ENCODE measurements around the gene KLF15.

The KLF15 gene

DNA sequence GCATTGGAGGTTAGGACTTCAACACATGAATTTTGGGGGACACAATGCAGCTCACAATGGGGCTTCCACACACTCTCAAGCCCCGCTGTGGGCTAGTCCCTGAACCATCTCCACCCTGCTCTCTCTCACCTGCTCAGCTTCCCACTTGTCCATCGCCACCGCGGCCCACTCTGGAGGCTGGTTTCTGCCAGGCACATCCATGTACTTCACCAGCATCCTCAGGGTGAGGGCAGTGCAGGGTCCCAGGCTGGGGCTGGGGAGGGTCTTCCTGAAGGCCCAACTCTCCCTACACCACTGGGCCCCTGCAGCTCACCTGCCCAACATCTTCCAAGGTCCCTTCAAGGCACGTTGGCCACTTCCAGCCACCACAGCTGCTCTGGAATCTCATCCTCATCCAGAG lies 46.4 kb downstream of the KLF15 start:
- TF ChIP-seq PAX5 (IDR thresholded peaks at IDR 0.05; ENCODE audit: insufficient read depth, low read length, severe bottlenecking) (no peak), POLR2AphosphoS5 (IDR thresholded peaks at IDR 0.05; ENCODE audit: low read depth, low read length) (no peak), POU2F2 (IDR thresholded peaks at IDR 0.05; ENCODE audit: low read depth, low read length) (no peak), SPI1 (IDR thresholded peaks at IDR 0.05; ENCODE audit: low read depth, low read length) (no peak), POLR2A (IDR thresholded peaks at IDR 0.05; ENCODE audit: low read depth, low read length) (no peak), TAF1 (IDR thresholded peaks at IDR 0.05; ENCODE audit: low read depth, low read length) (no peak)
- DNase-seq (ENCODE audit: insufficient read length, low spot score) (no peak), FAIRE-seq (no peak)

DNA sequence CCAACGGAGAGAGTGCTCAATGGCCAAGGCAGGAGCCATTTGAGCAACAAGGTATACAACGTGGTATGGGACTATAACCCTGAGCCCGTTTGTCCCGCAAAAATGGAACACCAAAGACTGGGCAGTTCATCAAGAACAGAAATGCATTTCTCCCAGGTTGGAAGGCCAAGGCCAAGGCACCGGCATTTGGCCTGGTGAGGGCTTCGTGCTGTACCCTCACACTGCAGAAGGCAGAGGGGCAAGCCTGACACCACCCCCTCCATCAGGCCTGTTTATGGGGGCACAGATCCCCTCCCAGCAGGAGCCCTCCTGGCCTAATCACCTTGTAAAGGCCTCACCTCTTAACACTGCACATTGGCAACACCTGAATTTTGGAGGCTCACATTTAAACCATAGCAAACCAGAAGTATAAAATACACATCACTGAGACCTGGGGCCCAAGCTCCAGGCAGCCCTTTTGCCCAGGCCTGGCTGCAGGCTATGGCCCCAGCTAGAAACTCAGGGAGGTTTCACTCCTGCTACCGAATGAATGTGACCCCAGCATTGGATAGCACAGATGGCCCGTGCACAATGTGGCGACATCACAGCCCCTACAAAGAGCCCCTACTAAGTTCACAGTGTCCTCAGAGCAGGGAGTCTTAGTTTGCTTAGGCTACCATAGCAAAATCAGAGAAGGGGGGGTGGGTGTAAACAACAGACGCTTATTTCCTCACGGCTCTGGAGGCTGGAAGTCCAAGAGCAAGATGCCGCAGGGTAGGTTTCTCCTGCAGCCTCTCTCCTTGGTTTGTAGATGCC lies 47.1 kb downstream of the KLF15 start:
- TF ChIP-seq POLR2A (IDR thresholded peaks at IDR 0.05; ENCODE audit: low read depth, low read length) (no peak), TAF1 (IDR thresholded peaks at IDR 0.05; ENCODE audit: low read depth, low read length) (no peak), SPI1 (IDR thresholded peaks at IDR 0.05; ENCODE audit: low read depth, low read length) (no peak), POU2F2 (IDR thresholded peaks at IDR 0.05; ENCODE audit: low read depth, low read length) (no peak), PAX5 (IDR thresholded peaks at IDR 0.05; ENCODE audit: insufficient read depth, low read length, severe bottlenecking) (no peak), POLR2AphosphoS5 (IDR thresholded peaks at IDR 0.05; ENCODE audit: low read depth, low read length) (no peak)
- FAIRE-seq = no peak
- DNase-seq (ENCODE audit: insufficient read length, low spot score) = no peak

DNA sequence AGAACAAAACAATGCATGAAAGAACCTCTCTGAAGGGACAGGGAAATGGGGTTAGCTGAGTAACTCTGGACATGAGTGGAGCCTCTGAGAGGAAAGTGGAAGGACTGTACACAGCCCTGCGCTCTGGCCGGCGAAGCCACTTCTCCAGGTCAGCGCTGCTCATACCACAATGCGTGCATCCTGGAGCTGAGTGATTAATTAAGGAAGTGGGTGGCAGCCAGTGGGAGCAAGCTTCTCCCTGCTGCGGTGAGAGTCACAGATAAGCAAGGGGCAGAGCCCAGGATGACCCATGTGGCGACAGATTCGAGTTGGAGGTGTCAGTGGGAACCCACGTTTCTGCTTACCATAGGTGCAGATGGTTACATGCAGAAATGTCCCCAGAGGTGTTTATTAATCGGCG lies 48.0 kb downstream of the KLF15 start:
- DNase-seq (ENCODE audit: insufficient read length, low spot score) (no peak), FAIRE-seq (no peak)
- TF ChIP-seq TAF1 (IDR thresholded peaks at IDR 0.05; ENCODE audit: low read depth, low read length) = no peak
- TF ChIP-seq POU2F2 (IDR thresholded peaks at IDR 0.05; ENCODE audit: low read depth, low read length) = no peak
- TF ChIP-seq POLR2AphosphoS5 (IDR thresholded peaks at IDR 0.05; ENCODE audit: low read depth, low read length) = no peak
- TF ChIP-seq POLR2A (IDR thresholded peaks at IDR 0.05; ENCODE audit: low read depth, low read length) = no peak
- TF ChIP-seq PAX5 (IDR thresholded peaks at IDR 0.05; ENCODE audit: insufficient read depth, low read length, severe bottlenecking) = no peak
- TF ChIP-seq SPI1 (IDR thresholded peaks at IDR 0.05; ENCODE audit: low read depth, low read length) = no peak

DNA sequence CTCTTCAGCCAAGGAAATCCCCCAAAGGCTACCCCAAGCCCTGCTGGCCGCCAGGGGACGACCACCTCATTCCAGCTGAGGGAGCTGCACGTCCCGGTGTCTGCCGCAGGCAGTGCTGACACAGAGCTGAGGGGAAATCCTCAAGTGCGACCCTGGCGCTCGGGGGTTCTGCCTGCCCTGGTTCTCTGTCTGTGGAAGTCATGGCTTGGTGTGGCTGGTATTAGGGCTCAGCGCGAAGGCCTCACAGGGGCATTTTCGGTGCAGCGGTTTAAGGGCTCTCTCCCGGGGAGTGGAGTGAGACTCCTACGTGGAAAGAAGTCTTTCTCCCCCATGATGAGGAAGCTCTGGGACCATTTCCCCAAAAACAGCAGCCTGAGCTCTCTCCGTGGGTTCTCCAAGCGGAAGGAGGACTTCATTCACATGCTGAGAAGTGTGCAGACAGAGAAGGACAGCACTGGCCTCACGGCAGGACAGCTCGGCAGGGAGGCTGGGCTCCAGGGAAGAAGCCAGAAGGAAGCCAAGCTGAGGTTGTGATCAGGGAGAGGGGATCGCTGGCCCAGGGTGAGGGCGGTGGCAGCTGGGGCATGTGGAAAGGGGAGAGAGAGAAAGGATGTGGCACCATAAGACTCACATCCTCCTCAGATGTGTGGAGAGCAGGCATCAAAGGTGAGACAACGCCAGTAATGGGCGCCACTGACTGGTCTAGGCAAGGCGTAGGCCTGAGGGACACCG lies 48.6 kb downstream of the KLF15 start:
- no peak for FAIRE-seq
- no peak for DNase-seq (ENCODE audit: insufficient read length, low spot score)
- TF ChIP-seq SPI1 (IDR thresholded peaks at IDR 0.05; ENCODE audit: low read depth, low read length) = no peak
- TF ChIP-seq POLR2AphosphoS5 (IDR thresholded peaks at IDR 0.05; ENCODE audit: low read depth, low read length) = no peak
- no peak for TF ChIP-seq POLR2A (IDR thresholded peaks at IDR 0.05; ENCODE audit: low read depth, low read length)
- TF ChIP-seq PAX5 (IDR thresholded peaks at IDR 0.05; ENCODE audit: insufficient read depth, low read length, severe bottlenecking) = no peak
- no peak for TF ChIP-seq TAF1 (IDR thresholded peaks at IDR 0.05; ENCODE audit: low read depth, low read length)
- no peak for TF ChIP-seq POU2F2 (IDR thresholded peaks at IDR 0.05; ENCODE audit: low read depth, low read length)

DNA sequence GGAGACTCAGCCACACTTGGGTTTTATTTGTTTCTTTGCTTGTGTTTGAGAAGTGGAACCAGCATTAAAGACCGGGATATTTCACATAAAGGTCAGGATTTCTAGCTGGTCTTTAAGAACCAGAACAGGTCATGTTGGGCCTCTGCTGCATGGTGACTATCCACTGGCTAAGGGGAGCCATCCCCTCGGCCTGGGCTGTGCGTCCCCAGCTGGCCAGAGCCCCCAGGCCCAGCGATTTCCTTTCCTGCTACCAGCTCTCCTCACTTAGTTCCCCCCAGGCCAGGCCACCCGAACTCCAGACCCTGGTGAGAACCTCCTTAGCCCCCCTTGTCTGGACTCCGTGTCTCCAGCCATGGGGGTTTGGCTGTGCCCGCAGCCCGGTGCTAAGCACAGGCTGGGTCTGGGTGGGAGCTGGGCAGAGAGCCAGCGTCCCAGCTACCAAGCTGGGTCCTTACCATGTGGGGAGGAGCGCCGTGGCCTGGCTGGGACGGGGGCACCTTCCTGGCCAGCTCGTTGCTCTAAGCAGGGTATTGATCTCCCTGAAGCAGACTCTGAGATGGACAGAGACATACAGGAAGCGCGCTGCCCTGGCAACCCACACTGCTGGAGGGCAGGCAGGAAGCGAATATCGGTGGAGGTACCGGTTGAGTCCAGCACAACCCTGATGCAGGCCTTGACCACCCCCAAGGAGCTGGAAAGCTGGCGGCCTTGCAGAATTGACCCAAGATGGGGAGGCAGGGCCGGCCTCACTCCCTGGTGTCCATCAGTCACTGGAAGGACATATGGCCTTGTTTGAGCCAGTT lies 49.4 kb downstream of the KLF15 start:
- no peak for DNase-seq (ENCODE audit: insufficient read length, low spot score)
- no peak for FAIRE-seq
- TF ChIP-seq POLR2AphosphoS5 (IDR thresholded peaks at IDR 0.05; ENCODE audit: low read depth, low read length) (no peak), POU2F2 (IDR thresholded peaks at IDR 0.05; ENCODE audit: low read depth, low read length) (no peak), SPI1 (IDR thresholded peaks at IDR 0.05; ENCODE audit: low read depth, low read length) (no peak), TAF1 (IDR thresholded peaks at IDR 0.05; ENCODE audit: low read depth, low read length) (no peak), PAX5 (IDR thresholded peaks at IDR 0.05; ENCODE audit: insufficient read depth, low read length, severe bottlenecking) (no peak), POLR2A (IDR thresholded peaks at IDR 0.05; ENCODE audit: low read depth, low read length) (no peak)

DNA sequence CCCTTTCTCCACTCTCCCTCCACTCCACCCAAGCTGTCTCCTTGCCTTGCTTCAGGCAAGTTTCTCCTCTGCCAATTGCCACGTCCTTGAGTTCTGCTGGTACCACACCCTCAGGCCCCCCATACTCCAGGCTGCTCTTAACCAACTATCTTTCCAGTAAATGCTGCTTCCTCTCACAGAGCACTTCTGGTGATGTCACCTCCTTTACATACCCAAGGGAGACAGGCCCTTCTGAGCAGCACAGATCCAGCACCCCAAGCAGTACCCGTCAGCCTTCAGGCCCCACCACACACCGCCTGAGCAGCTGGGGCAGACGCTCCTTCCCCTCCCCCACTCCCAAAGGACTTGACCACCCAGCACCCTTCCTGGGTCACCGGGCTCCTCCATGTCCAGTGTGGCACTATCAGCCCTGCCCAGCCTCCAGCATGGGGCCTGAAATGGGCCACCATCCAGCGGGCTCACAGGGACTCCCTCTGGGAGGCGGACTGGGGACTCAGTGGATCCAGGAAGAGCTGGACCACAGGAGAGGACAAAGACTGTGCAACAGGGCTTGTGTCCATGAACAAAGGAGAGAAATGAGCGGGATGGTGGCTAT lies 50.2 kb downstream of the KLF15 start:
- no peak for DNase-seq (ENCODE audit: insufficient read length, low spot score)
- FAIRE-seq = no peak
- no peak for TF ChIP-seq SPI1 (IDR thresholded peaks at IDR 0.05; ENCODE audit: low read depth, low read length)
- TF ChIP-seq POLR2A (IDR thresholded peaks at IDR 0.05; ENCODE audit: low read depth, low read length) = no peak
- TF ChIP-seq TAF1 (IDR thresholded peaks at IDR 0.05; ENCODE audit: low read depth, low read length) = no peak
- TF ChIP-seq PAX5 (IDR thresholded peaks at IDR 0.05; ENCODE audit: insufficient read depth, low read length, severe bottlenecking) = no peak
- TF ChIP-seq POU2F2 (IDR thresholded peaks at IDR 0.05; ENCODE audit: low read depth, low read length) = no peak
- no peak for TF ChIP-seq POLR2AphosphoS5 (IDR thresholded peaks at IDR 0.05; ENCODE audit: low read depth, low read length)

DNA sequence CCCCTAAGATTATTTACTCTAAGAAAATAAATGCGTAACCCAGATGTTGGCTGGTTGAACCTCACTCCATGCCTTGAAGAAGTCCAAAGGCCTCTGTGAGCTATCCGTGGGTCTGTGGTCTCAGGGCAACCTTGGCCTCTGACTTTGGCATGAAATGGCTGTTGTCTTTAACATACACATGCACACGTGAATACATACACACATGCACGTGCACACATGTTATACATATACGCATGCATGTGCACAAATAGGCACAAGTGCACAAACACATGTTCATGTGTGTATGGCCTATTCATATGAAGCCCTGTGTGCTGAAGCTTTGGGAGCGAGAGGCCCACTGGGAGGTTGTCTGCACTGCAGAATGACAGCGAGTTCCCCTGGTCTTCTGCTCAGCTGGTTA lies 50.8 kb downstream of the KLF15 start:
- DNase-seq (ENCODE audit: insufficient read length, low spot score) = no peak
- TF ChIP-seq POLR2A (IDR thresholded peaks at IDR 0.05; ENCODE audit: low read depth, low read length) (no peak), TAF1 (IDR thresholded peaks at IDR 0.05; ENCODE audit: low read depth, low read length) (no peak), PAX5 (IDR thresholded peaks at IDR 0.05; ENCODE audit: insufficient read depth, low read length, severe bottlenecking) (no peak), SPI1 (IDR thresholded peaks at IDR 0.05; ENCODE audit: low read depth, low read length) (no peak), POU2F2 (IDR thresholded peaks at IDR 0.05; ENCODE audit: low read depth, low read length) (no peak), POLR2AphosphoS5 (IDR thresholded peaks at IDR 0.05; ENCODE audit: low read depth, low read length) (no peak)
- FAIRE-seq = no peak

DNA sequence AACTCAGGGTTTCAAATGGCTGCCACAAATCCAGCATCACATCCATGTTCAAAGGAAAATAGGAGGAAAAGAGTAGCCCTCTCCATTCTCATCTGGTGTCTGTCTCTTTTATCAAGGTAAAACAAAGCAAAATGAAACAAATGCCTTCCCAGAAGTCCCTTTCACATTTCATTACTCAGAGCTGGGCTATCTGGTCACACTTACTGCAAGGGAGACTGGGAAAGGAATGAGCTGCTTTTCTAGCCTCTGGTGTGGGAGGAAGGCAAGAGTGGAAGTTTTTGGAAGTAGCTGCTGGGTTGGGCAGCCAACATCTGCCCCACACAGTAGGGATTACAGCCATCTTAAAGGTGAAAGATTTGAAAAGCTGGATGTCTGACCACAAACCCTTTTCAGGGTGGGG lies 51.8 kb downstream of the KLF15 start:
- no peak for FAIRE-seq
- DNase-seq (ENCODE audit: insufficient read length, low spot score) = no peak
- TF ChIP-seq POLR2A (IDR thresholded peaks at IDR 0.05; ENCODE audit: low read depth, low read length) = no peak
- no peak for TF ChIP-seq POU2F2 (IDR thresholded peaks at IDR 0.05; ENCODE audit: low read depth, low read length)

DNA sequence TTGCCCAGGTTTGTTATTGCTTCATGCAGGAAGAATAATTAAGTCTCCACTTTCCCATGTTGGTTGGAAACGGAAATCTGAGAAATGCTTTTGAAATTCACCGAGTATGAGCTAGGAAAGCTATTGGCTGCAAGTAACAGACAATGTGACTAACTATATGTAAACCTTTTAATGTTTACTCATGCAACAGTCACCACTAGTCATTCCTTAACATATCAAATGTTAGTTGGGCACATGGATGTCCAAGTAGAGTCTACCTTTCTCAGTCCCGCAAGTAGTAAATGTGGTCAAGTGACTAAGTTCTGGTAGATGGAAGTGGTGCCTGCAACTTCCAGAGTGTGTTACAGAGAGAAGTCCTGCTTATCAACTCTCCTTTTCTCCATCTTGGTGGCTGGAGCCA lies 52.5 kb downstream of the KLF15 start:
- no peak for TF ChIP-seq SPI1 (IDR thresholded peaks at IDR 0.05; ENCODE audit: low read depth, low read length)
- no peak for TF ChIP-seq POU2F2 (IDR thresholded peaks at IDR 0.05; ENCODE audit: low read depth, low read length)
- TF ChIP-seq TAF1 (IDR thresholded peaks at IDR 0.05; ENCODE audit: low read depth, low read length) = no peak
- TF ChIP-seq POLR2A (IDR thresholded peaks at IDR 0.05; ENCODE audit: low read depth, low read length) = no peak
- no peak for DNase-seq (ENCODE audit: insufficient read length, low spot score)
- no peak for FAIRE-seq
